Measurements from ENCODE around the gene WNT3.
"Not testable (repeated sequence)": the region's sequence is repeated elsewhere in the genome, so short reads cannot be mapped to it uniquely, and the experiment has no call there.

Gene WNT3

GRCh38 chr17:46811978-46812583, 6.4 kb downstream of the WNT3 start:
- no peak for DNase-seq

- DNase-seq, result no peak
These were observed 7.7 kb downstream of the WNT3 start for GRCh38 chr17:46810837-46811236.

- peak in 1 of 2 experiments; percentile 8 for DNase-seq
These were observed 9.4 kb downstream of the WNT3 start for GRCh38 chr17:46809110-46809571.

GRCh38 chr17:46805771-46806170, 12.7 kb downstream of the WNT3 start:
- no peak for DNase-seq

GRCh38 chr17:46803544-46803943, 14.9 kb downstream of the WNT3 start:
- DNase-seq, result no peak

GRCh38 chr17:46802800-46803199, 15.7 kb downstream of the WNT3 start:
- DNase-seq, result no peak

GRCh38 chr17:46800573-46800972, 17.9 kb downstream of the WNT3 start:
- no peak for DNase-seq

- DNase-seq, result no peak
These were observed 21.4 kb downstream of the WNT3 start for GRCh38 chr17:46796956-46797530.

- DNase-seq, result no peak
These were observed 22.0 kb downstream of the WNT3 start for GRCh38 chr17:46796524-46796923.

- no peak for DNase-seq
These were observed 22.4 kb downstream of the WNT3 start for GRCh38 chr17:46796084-46796483.

GRCh38 chr17:46795379-46795952, 23.0 kb downstream of the WNT3 start:
- DNase-seq, result no peak

- DNase-seq, result no peak
These were observed 24.2 kb downstream of the WNT3 start for GRCh38 chr17:46794318-46794717.

GRCh38 chr17:46793541-46793940, 25.0 kb downstream of the WNT3 start:
- no peak for DNase-seq

GRCh38 chr17:46793023-46793422, 25.5 kb downstream of the WNT3 start:
- DNase-seq, result not testable (repeated sequence)

GRCh38 chr17:46792071-46792470, 26.4 kb downstream of the WNT3 start:
- no peak for DNase-seq

GRCh38 chr17:46791531-46791930, 27.0 kb downstream of the WNT3 start:
- DNase-seq, result no peak

- no peak for DNase-seq
These were observed 28.3 kb downstream of the WNT3 start for GRCh38 chr17:46790216-46790615.

GRCh38 chr17:46789610-46790009, 28.9 kb downstream of the WNT3 start:
- DNase-seq, result no peak

GRCh38 chr17:46788796-46789195, 29.7 kb downstream of the WNT3 start:
- no peak for DNase-seq

- no peak for DNase-seq
These were observed 30.2 kb downstream of the WNT3 start for GRCh38 chr17:46788300-46788699.

- no peak for DNase-seq
These were observed 31.0 kb downstream of the WNT3 start for GRCh38 chr17:46787478-46787877.

- DNase-seq, result no peak
These were observed 32.8 kb downstream of the WNT3 start for GRCh38 chr17:46785696-46786095.

GRCh38 chr17:46783031-46783593, 35.4 kb downstream of the WNT3 start:
- DNase-seq, result no peak

GRCh38 chr17:46782250-46782953, 36.1 kb downstream of the WNT3 start:
- DNase-seq, result peak in 1 of 2 experiments; percentile 23
